AG09319 (cell line): ENCODE data around the gene RARB.

Experiments
- DNase-seq: peaks from one replicate; pipeline ENCODE4 v3.0.0-alpha.2; 2010; ENCODE audit warnings: low read depth; ENCODE audit errors: extremely low read depth
- TF ChIP-seq, protein P1 (sequence below): IDR thresholded peaks from 2 replicates; pipeline ENCODE4 v1.5.1; 2011; ENCODE audit warnings: low read depth, mild to moderate bottlenecking, inconsistent platforms, low read length, moderate library complexity

The RARB gene

DNA sequence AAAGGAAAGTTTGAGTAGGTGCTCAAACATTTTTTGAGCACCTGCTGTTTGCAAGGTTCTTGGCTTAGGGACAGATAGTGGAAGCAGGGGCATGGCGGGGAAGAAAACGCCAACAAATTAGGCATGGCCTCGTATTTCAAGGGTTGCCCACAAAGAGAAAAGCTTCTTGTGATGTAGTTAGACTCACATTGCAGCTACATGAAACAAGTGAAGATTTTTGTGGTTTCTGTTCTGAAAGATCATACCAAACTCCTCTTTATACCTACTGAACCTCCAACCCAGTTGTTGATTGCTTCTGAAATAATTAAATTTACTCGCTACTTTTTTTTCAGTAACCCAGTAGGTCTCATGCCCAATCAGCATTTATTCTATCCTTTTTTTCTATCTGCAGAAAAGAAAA is 23.5 kb upstream of the RARB start:
- DNase-seq = no peak

GRCh38 chr3:25405335-25405734 is 22.7 kb upstream of the RARB start:
- no peak for DNase-seq
- TF ChIP-seq, protein P1, sequence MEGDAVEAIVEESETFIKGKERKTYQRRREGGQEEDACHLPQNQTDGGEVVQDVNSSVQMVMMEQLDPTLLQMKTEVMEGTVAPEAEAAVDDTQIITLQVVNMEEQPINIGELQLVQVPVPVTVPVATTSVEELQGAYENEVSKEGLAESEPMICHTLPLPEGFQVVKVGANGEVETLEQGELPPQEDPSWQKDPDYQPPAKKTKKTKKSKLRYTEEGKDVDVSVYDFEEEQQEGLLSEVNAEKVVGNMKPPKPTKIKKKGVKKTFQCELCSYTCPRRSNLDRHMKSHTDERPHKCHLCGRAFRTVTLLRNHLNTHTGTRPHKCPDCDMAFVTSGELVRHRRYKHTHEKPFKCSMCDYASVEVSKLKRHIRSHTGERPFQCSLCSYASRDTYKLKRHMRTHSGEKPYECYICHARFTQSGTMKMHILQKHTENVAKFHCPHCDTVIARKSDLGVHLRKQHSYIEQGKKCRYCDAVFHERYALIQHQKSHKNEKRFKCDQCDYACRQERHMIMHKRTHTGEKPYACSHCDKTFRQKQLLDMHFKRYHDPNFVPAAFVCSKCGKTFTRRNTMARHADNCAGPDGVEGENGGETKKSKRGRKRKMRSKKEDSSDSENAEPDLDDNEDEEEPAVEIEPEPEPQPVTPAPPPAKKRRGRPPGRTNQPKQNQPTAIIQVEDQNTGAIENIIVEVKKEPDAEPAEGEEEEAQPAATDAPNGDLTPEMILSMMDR = no peak

More for the DNA sequence above, 23.5 kb upstream of the RARB start:
- TF ChIP-seq, protein P1 = no peak

GRCh38 chr3:25410703-25411102 is 17.4 kb upstream of the RARB start:
- TF ChIP-seq, protein P1 = no peak
- DNase-seq = no peak

GRCh38 chr3:25412269-25412668 is 15.8 kb upstream of the RARB start:
- no peak for DNase-seq
- TF ChIP-seq, protein P1 = no peak

- TF ChIP-seq, protein P1 = no peak
- DNase-seq = no peak
Measured at GRCh38 chr3:25416176-25416575, 11.9 kb upstream of the RARB start.

DNA sequence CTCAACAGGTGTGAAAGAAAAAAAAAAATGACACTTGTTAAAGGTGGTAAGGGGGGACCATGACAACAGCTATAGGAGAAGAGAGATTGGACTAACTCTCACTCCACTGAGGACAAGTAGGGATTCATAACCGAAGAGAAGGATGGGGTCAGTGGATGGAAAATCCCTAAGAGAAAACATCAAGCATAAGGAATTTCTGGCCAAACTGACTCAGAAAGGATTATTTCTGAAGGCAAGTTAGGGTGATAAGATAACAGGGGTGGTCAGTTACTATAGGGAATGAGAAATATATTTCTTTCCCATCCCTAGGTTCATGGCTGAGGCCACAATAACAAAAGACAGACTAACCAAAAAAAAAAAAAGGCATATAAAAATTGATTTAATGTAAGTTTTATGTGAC is 9.5 kb upstream of the RARB start:
- TF ChIP-seq, protein P1 = no peak
- DNase-seq = no peak

GRCh38 chr3:25419251-25419650 is 8.8 kb upstream of the RARB start:
- TF ChIP-seq, protein P1 = no peak

More at GRCh38 chr3:25419251-25419650, 8.8 kb upstream of the RARB start:
- no peak for DNase-seq
